HL-60 (cell line): Measurements from ENCODE around the gene LLCFC1.

Source experiments
- DNase-seq, 2 experiments: peaks; one replicate each; pipeline ENCODE4 v3.0.0-alpha.2; 2010 to 2020; ENCODE audit warnings: low read depth in 1 of 2, low spot score in 1 of 2
- H3K27ac ChIP-seq: fragments of 250-450 bp; sonication (Bioruptor Pico); replicated peaks from 2 replicates; pipeline ENCODE4 v1.5.1; 2020; ENCODE audit warnings: mild to moderate bottlenecking, moderate library complexity
- H3K27me3 ChIP-seq: fragments of 250-450 bp; sonication (Bioruptor Pico); 2 replicates; pipeline ENCODE4 v1.5.1; 2021; ENCODE audit warnings: mild to moderate bottlenecking, moderate library complexity; ENCODE audit not compliant: insufficient read depth, poor library complexity, severe bottlenecking
- H3K4me3 ChIP-seq: replicated peaks from 2 replicates; pipeline ENCODE4 v1.5.1; 2011; ENCODE audit warnings: mild to moderate bottlenecking, control low read depth, low read length; ENCODE audit not compliant: insufficient read depth
- GABPA ChIP-seq: IDR thresholded peaks from 2 replicates; pipeline ENCODE4 v1.6.1; 2012; ENCODE audit warnings: low read depth
- POLR2AphosphoS5 ChIP-seq: IDR thresholded peaks from 2 replicates; pipeline ENCODE4 v1.6.1; 2012; ENCODE audit warnings: low read depth
- SPI1 ChIP-seq: IDR thresholded peaks from 2 replicates; pipeline ENCODE4 v1.6.1; 2012; ENCODE audit warnings: low read depth, mild to moderate bottlenecking, borderline replicate concordance
- TF ChIP-seq, protein P1 (sequence below): IDR thresholded peaks from 2 replicates; pipeline ENCODE4 v1.6.1; 2012; ENCODE audit warnings: low read depth; ENCODE audit not compliant: insufficient replicate concordance
- TF ChIP-seq, protein P2 (sequence below): IDR thresholded peaks from one replicate; pipeline ENCODE4 v1.5.1; 2011; ENCODE audit warnings: low read length, control low read depth, inconsistent platforms; ENCODE audit not compliant: insufficient read depth

LLCFC1 gene

DNA sequence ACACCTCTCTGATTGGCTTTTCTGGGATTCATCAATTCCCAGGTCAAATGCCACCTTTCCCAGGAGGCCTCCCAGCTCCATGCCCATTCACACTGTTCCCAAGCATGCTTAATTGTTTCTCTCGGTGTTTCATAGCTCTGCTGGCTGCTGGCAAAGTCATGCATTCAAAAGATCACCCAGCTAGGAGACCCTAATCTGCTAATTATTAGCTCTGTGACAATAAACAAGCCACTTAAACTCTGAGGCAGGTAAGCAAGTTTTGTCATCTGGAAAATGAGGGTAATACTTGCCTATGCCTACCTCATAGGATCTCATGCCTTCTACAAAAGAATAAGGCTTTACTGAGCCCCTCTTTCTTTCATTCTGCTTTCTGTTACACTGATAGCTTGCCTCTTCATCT, 23.7 kb downstream of the LLCFC1 start:
- no peak for DNase-seq
- H3K4me3 ChIP-seq = no peak overlapping the region
- peaks cover 3% of the 10 kb centered on the region for H3K27me3 ChIP-seq
- H3K27ac ChIP-seq = no peak overlapping the region
- TF ChIP-seq, protein P1, sequence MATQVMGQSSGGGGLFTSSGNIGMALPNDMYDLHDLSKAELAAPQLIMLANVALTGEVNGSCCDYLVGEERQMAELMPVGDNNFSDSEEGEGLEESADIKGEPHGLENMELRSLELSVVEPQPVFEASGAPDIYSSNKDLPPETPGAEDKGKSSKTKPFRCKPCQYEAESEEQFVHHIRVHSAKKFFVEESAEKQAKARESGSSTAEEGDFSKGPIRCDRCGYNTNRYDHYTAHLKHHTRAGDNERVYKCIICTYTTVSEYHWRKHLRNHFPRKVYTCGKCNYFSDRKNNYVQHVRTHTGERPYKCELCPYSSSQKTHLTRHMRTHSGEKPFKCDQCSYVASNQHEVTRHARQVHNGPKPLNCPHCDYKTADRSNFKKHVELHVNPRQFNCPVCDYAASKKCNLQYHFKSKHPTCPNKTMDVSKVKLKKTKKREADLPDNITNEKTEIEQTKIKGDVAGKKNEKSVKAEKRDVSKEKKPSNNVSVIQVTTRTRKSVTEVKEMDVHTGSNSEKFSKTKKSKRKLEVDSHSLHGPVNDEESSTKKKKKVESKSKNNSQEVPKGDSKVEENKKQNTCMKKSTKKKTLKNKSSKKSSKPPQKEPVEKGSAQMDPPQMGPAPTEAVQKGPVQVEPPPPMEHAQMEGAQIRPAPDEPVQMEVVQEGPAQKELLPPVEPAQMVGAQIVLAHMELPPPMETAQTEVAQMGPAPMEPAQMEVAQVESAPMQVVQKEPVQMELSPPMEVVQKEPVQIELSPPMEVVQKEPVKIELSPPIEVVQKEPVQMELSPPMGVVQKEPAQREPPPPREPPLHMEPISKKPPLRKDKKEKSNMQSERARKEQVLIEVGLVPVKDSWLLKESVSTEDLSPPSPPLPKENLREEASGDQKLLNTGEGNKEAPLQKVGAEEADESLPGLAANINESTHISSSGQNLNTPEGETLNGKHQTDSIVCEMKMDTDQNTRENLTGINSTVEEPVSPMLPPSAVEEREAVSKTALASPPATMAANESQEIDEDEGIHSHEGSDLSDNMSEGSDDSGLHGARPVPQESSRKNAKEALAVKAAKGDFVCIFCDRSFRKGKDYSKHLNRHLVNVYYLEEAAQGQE = no peak
- no peak for TF ChIP-seq POLR2AphosphoS5
- no peak for TF ChIP-seq SPI1
- TF ChIP-seq, protein P2, sequence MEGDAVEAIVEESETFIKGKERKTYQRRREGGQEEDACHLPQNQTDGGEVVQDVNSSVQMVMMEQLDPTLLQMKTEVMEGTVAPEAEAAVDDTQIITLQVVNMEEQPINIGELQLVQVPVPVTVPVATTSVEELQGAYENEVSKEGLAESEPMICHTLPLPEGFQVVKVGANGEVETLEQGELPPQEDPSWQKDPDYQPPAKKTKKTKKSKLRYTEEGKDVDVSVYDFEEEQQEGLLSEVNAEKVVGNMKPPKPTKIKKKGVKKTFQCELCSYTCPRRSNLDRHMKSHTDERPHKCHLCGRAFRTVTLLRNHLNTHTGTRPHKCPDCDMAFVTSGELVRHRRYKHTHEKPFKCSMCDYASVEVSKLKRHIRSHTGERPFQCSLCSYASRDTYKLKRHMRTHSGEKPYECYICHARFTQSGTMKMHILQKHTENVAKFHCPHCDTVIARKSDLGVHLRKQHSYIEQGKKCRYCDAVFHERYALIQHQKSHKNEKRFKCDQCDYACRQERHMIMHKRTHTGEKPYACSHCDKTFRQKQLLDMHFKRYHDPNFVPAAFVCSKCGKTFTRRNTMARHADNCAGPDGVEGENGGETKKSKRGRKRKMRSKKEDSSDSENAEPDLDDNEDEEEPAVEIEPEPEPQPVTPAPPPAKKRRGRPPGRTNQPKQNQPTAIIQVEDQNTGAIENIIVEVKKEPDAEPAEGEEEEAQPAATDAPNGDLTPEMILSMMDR = no peak
- TF ChIP-seq GABPA = no peak

DNA sequence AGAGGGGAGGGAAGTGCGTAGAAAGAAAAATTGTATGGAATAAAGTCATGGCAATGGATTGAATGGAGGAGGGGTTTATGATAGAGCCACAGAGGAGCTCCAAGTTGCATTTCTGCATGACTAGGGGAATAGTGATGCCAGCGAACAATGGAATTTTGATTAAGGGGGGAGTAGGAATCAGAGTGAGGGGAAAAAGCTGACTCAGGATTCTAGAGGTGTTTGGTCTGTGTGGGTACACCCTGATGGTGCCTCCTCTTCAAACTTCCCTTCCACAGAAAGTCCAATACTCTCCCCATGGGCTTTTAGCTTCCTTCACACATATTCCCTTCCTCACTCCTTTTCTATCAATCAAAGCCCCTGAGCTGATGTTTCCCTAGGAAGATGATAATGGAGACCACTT, 24.7 kb downstream of the LLCFC1 start:
- H3K4me3 ChIP-seq = no peak overlapping the region
- no peak for DNase-seq
- TF ChIP-seq SPI1 (no peak), POLR2AphosphoS5 (no peak), GABPA (no peak)
- TF ChIP-seq, protein P1 = no peak
- TF ChIP-seq, protein P2 = no peak
- no peak overlapping the region for H3K27ac ChIP-seq
- peaks cover 3% of the 10 kb centered on the region for H3K27me3 ChIP-seq

DNA sequence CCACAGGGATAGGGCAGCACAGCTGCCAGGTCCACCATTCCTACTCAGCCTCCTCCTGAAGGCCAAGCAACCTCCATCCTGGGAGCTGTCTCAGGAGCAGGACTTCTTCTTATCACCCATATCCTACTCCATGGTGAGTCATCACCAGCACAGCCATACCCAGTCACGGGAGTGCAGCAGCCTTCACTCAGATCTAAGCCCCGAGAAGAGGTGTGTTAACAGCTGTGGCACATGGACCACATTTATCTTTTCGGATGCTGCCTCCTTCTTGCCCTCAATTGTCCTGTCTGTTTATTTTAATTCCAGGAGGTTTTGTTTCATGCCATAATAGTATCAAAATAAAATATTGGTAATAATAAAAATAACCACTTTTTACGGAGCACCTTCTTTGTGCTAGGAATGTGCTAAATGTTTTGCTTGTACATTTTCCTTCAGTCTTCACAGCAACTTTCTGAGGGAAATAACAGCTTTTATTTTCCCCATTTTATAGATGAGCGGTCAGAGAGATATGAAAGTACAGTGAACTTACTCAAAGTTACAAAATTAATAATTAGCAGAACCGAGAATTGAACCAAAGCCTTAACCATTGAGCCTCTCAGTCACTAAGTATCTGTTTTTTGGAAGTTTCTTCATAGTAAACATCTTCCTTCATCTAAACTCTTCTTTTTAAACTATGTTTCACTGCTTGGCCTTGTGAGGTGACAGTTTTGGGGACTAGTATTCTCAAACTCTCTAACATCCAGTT, 25.4 kb downstream of the LLCFC1 start:
- H3K27me3 ChIP-seq = no peaks in the 10 kb centered on the region
- H3K4me3 ChIP-seq = no peak overlapping the region
- TF ChIP-seq, protein P1 = no peak
- no peak for TF ChIP-seq GABPA
- TF ChIP-seq SPI1 = no peak
- TF ChIP-seq, protein P2 = no peak
- TF ChIP-seq POLR2AphosphoS5 = no peak
- H3K27ac ChIP-seq = no peak overlapping the region
- no peak for DNase-seq
